Measurements from ENCODE around the gene HMCN1.
"Not testable (repeated sequence)": the region's sequence is repeated elsewhere in the genome, so short reads cannot be mapped to it uniquely, and the experiment has no call there.

The HMCN1 gene

DNA sequence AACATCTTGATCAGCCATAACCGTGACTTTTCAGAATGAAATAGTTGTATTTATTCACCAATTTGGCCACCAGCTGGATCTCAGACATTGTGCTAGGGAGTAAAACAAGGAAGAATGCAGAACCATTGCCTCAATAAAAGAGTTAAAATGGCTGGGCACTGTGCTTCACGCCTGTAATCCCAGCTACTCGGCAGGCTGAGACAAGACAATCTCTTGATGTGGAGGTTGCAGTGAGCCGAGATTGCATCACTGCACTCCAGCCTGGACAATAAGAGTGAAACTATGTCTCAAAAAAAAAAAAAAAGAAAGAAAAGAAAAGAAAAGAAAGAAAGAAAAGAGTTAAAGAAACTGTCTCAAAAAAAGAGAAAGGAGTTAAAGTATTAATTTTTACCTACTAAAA lies 441.4 kb downstream of the HMCN1 start:
- no peak for DNase-seq

DNA sequence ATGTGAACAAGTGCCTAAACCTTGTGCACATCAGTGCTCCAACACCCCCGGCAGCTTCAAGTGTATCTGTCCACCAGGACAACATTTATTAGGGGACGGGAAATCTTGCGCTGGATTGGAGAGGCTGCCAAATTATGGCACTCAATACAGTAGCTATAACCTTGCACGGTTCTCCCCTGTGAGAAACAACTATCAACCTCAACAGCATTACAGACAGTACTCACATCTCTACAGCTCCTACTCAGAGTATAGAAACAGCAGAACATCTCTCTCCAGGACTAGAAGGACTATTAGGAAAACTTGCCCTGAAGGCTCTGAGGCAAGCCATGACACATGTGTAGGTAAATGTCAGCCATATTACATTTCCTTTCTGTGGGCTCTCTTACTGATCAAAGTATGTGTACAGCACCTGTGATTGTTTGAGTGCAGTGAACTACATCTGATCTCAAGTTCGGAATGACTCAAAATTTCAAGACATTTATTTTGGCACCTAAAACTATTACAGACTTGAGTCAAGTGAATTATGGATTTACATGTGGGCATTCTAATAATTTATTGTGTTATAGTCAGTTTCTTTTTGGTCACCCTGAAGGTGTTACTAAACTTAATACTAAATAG lies 444.3 kb downstream of the HMCN1 start:
- DNase-seq = no peak

DNA sequence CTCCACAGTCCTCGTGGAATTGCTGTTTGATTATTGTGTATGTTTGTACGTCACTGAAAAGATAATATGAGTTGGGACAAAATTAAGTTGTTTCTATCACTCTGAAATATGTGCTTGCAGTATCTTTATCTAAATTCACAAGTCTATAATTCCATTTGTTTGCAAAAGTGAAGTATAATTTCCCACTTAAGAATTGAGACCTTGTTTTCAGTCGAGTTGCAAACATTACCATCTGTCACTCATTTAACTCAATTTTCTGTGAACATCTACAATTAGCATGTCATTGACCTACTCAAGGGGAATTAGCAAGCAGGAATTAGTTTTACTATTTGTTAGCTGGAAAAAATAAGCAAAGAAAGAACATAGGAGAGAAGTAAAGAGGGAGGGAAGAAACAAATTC lies 445.0 kb downstream of the HMCN1 start:
- no peak for DNase-seq

DNA sequence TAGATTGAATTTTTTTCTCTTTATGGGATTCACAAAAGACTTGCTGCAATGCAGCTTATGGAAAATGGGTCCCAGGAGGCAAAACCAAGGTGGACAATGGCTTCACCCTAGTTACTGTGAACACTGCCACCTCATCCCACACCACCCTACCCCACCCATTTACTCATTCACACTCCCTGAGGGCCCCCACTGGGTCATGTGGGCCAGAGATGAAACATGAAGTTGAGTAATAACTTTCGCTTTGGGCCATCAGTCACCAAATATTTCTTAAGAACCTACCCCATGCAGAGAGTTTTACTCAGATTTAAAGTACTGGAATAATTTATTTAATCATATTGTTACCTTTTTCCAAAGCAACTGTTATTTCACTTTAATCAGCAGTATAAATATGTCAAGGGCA lies 449.0 kb downstream of the HMCN1 start:
- peak; percentile 82 for DNase-seq

DNA sequence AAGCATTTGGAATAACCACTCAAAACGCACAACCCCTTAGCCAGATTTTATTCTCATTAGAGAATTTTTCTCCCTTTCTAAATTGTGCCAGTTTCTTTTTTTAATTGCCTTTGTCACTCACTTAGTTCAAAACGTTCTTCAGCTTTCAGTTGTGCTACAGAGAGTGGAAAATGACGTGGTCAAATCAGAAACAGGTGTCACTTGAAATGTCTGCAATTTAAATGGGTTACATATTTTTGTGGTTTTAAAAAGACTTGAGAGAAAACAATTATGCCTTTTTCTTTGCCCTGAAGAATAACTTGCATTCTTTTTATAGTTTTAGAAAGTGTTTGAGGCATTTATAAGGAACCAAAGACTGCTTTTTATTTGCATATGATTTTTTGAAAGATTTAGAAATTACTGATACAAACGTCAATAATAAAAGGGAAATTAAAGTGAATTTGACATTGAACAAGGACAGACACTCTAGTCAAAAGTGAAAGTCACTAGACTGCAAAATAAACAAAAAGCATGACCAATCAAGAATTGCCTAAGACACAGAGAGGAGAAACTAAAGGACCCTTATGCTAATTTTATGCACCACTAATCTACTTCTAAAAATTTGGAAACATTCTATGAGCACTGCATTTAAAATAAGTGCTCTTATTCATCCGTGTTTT lies 449.9 kb downstream of the HMCN1 start:
- DNase-seq = peak; percentile 17

DNA sequence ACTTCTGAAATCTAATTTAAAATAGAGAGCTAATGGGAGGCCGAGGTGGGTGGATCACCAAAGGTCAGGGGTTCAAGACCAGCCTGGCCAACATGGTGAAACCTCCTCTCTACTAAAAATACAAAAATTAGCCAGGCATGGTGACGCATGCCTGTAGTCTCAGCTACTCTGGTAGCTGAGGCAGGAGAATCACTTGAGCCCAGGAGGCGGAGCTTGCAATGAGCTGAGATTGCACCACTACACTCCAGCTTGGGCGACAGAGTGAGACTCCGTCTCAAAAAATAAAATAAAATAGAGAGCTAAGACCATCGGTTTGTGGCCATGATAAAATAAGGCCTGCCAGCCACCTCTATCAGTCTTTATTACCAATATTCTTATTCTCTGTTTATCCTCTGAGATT lies 452.1 kb downstream of the HMCN1 start:
- DNase-seq = not testable (repeated sequence)

DNA sequence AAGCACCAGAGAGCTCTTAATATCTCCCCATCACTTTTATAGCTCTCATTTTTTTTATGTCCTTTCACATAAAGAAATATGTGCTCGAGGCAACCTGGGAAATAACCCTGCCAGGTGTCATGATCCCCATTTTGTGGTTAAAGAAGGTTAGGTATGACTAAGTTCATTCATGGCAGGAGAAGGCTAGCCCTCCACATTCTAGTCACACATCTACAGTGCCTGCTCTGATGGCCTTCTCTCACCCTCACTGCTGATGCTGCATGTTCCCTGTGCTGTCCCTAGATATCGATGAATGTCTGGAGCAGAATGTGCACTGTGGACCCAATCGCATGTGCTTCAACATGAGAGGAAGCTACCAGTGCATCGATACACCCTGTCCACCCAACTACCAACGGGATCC lies 453.4 kb downstream of the HMCN1 start:
- DNase-seq = no peak

DNA sequence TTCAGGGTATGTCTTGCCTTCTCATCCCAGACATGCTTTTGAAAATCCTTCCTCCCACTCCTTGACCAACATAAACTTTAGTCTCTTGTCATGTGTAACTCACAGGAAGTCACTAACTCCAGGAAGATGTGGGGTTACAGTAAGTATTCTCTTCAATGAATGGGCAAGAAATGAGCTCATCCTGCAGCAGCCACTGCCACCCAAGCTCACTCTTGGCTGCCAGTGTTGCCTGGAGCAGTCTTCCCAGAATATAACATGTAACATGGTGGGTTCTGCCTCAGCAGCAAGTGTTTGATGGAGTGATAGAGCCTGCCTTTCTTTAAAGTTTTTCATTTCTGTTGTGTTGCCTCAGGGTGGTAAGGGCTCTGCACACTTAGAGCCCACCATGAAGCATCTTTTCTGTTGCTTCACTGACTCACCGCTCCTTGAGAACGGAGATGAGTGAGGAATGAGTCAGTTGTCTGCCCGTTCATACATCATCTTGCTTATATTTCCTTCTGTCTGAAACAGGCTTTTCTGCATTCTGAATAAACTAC lies 453.9 kb downstream of the HMCN1 start:
- peak; percentile 93 for DNase-seq

DNA sequence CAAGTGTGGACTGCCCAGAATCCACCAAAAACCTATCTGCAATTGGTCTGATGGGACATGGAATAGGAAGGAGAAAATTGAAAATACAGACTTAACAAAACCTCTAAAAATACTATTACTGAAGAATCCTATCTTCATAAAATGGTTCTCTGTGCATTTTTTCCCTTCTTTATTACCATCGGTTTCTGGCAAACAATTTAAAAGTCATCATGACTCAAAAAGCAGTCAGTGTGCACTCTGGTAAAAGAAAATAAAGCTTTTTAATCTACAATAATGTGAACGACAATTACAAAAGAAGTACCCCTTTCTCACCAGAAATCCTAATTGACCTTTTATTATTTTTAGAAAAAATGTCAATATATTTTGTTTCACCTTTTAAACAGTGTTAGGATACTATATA lies 454.5 kb downstream of the HMCN1 start:
- DNase-seq = peak; percentile 46

DNA sequence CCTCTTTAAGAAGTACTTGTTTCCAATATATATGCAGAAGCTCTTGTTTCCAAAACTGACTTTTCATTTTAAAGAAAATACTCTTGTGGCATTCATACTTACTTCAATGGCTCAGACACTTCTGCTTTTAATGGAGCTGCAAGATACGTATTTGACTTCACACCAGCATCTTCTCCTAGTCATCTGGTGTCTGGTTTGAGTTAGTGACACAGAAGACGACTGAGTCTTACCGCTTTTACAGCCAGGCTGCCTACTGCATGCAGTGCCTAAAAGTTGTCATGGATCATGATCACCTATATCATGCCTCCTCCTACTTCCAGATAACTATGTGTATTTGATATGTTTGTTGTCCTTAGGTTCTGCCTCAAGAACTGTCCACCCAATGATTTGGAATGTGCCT lies 455.0 kb downstream of the HMCN1 start:
- no peak for DNase-seq

DNA sequence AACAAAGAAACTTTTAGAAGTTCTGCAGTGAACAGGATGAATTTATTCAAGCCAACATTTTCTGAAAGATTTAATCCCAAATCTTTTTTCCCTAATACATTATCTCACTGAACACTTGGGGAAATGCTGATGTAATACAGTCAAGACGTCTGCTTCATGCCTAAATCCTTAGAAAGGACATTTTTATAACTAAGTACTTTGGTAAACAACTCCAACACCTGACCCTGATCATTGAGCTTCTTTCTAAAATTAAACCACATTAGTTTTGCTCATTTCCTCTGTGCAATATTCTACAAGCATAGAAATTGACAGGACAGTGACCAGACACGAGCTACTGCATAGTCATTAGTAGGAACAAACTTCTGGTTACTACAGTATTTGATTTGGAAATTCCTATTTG lies 457.3 kb downstream of the HMCN1 start:
- DNase-seq = no peak

DNA sequence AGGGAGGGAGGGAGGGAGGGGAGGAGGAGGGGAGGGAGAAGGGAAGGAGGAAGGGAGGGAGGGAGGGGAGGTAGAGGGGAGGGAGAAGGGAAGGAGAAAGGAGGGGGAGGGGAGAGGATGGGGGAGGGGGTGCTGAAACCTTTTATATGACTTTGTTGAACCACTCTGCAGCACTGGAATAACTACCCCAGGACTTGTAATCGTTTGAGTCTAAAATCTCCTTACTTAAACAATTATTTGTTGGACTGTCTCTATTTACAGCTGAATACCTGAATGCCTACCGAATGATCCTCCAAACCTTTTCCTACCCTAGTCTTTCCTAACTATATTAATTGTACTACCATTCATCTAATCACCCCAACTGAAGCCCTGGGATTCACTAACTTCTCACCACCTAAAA lies 459.0 kb downstream of the HMCN1 start:
- DNase-seq = no peak

DNA sequence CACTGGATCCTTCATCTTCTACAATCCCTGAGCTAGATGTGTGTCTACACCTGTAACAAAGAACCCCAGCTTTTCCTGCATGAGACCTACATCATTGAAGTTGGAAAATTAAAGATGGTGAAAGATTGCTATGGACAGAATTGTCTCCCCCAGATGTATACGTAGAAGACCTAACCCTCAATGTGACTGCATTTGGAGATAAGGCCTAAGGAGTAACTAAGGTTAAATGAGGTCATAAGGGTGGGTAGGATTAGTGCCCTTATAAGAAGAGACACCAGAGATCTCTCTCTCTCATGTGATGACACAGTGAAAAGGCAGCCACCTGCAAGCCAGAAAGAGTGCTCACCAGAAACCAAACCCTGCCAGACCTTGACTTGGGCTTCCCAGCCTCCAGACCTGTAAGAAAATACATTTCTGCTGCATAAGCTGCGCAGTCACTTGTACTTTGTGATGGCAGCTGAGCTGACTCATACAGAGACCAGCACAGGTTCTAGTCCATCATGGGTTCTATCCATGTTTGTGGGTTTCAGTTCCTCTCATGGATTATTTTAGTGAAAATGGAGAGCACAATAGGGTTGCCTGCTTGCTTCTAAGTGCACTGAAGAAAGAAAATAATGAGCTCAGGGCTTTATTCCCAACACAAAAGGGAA lies 460.0 kb downstream of the HMCN1 start:
- DNase-seq = no peak

DNA sequence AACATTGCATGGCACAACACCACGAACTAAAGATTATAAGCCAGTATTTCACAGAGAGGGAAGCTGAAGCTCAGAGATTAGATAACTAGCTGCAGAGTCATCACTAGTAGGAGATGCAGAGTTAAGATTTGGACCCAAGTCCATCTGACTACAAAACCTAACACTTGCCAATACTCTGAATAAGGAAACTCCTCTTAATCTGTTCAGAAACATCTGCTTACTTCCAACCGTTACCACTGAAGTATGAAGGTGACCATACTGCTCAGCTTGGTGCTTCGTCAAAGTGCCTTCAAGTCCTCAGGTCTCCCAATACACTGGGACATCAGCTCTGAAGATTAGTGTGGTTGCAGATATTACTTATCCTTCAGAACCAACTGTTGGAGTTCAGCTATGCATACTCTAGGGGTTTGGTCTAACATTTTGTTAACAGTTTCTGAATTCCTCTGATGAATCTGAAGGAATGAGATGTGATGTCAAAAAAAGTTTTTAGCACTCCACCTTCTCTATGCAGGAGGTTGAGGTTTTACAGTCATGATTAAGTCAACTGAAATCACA lies 461.3 kb downstream of the HMCN1 start:
- DNase-seq = no peak

DNA sequence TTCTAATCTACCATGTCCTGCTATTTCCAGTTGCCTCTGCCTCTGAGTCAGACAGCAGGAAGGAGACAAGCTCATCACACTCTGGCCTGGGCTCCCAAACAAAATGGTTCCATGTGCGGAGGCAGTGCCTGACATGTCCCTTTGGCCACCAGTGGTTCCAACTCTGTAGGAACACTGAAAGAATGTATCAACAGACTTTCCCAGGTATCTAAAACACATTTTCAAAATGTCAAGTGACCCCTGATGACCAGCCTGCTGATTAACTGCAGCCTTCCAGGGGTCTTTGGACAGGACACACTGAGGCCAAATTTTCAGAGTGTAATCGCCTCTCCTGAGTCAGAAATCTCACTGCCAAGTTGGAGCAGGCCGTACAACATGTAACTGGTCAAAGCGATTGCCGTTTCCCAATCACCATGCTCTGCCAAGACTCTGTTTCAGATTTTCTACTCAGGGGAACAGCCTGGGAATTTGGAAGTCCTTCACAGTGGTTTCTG lies 468.1 kb downstream of the HMCN1 start:
- no peak for DNase-seq

DNA sequence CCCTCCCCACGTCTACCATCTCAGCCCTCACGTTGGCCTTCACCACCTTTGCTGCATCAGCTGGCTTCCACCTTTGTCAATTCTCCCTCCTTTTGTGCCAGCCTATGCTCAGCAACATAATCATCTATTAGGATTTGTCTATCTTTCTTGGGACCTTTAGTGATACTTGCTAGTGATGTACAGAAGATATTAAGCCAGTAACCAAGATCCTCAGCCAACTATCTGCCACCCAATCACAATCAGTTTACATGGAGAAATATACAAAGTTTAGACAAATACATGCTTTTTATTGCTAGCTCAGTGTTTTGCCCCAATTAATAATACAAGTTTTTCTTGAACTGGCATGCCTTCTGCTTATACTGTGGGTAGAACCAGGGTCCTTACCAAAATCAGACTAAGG lies 468.6 kb downstream of the HMCN1 start:
- no peak for DNase-seq

DNA sequence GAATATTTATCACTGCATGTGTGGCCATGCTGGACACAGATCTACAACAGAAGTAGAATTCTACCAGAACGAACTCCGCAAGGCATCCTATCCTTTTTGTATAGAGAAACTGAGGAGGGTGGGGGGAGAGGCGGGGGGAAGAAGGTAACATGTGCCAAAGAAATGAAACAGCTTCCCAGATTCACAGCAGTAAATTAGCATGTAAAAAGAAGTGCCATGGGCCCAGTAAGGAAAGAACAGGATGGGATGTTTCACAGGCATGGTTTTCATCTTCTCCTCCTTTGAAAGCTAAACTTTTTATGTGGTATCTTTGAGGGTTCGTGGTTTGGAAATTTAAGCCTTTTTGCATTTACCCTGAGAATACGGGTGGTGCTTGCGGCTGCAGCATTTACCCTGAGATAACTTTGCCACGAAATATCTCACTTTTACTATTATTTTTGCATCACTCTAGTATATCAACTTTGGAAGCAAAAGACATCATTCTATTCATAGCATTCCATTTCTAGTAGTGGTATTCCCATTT lies 471.9 kb downstream of the HMCN1 start:
- no peak for DNase-seq

DNA sequence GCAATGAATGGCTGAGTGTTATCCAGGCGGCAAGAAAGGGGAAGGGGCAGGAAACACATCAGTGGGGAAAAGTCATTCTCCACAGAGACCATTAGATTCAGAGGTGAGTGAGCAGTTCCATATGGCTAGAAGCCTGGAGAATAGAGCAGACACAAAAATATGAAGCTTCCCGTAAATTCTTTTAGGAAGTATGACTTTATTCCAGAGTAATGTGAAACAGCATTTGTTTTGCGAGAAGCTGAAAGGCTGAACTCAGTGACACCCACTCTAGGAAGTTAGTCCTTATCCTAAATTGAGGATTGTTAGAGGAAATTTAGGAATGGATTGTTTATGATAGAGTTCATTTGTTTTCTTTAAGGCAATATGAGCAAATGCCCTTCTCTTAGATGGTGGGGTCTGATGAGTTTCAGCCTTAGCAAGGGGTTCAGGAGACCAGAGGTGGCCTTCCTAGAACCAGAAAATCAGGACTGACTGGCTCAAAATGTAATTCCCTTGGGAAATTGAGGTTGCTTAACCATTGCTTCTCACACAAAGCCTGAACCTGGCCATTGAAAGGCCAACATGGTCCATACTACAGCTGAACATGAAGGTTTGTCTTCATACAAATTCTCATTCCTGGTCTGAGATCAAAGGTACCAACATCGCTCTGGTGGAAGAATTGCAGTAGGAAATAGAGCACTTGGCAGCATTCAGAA lies 473.3 kb downstream of the HMCN1 start:
- DNase-seq = no peak

DNA sequence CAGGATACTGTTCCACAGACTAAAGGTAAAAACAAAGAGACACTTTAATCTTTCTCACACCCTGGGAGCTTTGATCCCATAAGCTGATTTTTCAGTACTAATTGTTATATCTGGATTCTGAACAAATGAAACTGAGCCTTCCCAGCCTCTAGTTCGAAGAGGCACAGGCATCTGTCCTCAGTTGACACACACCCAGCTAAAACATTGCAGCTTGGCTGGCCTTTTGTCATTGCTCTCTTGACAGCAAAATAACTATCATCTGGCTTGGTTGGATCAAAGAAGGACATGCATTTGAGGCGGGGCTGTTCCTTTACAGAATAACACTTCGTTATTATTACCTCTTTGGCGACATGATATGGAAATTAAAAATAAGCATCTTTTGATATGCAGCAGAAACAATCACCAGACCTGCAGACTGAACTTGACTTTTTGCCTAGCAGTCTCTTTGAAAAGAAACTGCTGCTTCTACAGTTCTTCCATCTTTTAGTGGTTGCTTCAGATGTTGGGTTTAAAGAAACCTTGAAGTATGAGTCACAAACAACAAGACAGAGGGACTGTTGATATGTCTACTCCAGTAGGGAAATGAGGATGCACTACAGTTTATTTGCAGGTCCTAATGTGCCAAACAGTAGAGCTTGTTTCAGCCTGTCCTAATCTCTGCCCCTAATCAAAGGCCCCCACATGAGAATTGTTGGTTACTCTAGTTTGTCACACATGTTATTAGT lies 474.4 kb downstream of the HMCN1 start:
- DNase-seq = peak; percentile 53

DNA sequence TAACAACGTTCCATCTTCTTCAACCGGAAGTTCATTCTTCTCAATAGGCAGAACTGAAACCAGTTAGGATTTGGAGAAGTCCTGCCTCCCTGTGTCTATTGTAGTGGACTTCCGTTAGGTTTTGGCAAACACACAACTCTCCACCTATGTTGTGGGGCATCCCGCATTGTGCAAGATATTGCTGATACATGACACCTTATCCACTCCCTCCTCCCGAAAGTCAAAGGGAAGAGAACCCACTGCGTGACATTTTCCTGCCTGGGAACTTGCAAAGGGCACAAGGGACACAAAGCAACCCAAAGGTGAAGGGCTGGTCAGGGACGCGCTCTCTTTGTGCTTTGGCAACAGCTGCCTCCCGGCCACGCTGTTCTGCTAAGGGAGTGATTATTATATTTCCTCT lies 476.1 kb downstream of the HMCN1 start:
- DNase-seq = no peak

DNA sequence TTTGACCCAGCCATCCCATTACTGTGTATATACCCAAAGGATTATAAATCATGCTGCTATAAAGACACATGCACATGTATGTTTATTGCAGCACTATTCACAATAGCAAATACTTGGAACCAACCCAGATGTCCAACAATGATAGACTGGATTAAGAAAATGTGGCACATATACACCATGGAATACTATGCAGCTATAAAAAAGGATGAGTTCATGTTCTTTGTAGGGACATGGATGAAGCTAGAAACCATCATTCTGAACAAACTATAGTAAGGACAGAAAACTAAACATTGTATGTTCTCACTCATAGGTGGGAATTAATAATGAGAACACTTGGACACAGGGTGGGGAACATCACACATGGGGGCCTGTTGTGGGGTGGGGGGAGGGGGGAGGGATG lies 477.4 kb downstream of the HMCN1 start:
- DNase-seq = not testable (repeated sequence)

DNA sequence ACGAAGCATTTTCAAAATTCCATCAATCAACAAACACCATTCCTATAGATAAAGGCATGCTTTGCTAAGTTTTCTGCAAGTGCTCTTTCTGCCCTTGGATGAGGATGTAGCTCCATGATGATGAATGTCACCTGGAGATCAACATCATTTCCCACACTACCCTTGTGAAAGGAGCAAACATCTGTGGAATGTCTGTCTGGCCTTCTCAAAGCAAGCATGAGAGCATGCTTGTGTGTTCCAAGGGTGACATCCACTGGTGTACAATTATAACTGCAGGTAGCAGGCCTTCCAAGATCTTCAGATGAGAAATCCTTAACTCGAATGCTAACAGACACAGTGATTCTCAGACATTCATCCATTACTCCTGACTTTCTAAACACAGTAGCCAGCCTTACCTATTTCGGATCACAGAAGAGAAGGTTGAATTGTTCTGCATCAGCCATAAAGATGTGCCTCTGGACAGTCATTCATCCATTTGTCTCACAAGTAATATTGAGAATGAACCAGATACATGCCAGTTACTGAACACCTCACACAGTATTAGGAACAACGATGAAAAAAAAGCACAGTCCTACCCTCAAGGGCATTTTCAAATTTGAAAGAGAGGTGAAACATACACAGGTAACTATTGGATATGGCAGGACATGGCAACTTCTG lies 478.5 kb downstream of the HMCN1 start:
- peak; percentile 85 for DNase-seq

Measured in HCEC 1CT (cell line).